Transverse colon (tissue), 4 donors: Measurements from ENCODE around the gene CCL15.

Experiments
- EP300 ChIP-seq: sonication (generic); formaldehyde crosslinking; IDR thresholded peaks from one replicate; pipeline ENCODE4 v1.6.1; 2017; ENCODE audit warnings: antibody characterized with exemption, low read depth
- POLR2A ChIP-seq: fragments of 450-650 bp; IDR thresholded peaks from one replicate; pipeline ENCODE4 v1.6.1; 2016; ENCODE audit warnings: antibody characterized with exemption, mild to moderate bottlenecking, moderate library complexity
- POLR2AphosphoS5 ChIP-seq, 3 donors: sonication (generic); formaldehyde crosslinking; IDR thresholded peaks; one replicate each; pipeline ENCODE4 v1.6.1; 2016; ENCODE audit warnings: antibody characterized with exemption in 3 of 3
- TF ChIP-seq, protein P1 (sequence below), 5 experiments: fragments of 200-600 bp in 3 of 5; fragments of 450-650 bp in 2 of 5; sonication (generic) in 3 of 5; IDR thresholded peaks; 1 replicate in 2 of 5; 2 replicates in 3 of 5; pipeline ENCODE4 v1.5.1; 2016 to 2017; ENCODE audit warnings: antibody characterized with exemption in 5 of 5, inconsistent platforms in 3 of 5, mild to moderate bottlenecking in 2 of 5, moderate library complexity in 1 of 5

DNA sequence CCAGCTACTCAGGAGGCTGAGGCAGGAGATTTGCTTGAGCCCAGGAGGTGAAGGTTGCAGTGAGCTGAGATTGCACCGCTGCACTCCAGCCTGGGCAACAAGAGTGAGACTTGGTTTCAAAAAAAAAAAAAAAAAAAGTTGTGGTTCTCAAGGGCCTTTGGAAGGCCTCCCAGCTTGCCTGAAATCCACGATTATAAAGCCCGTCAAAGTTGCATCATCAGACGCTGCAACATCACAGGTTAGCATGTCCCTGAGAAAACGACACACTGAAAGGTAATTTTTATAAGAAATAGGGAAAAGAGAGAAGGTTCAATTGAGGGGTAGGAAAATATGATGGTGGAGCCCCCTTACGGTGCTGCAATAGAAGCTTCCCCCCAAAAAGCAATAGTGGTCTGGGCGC is 53.3 kb downstream of the CCL15 start:
- no peak for TF ChIP-seq POLR2A
- TF ChIP-seq, protein P1, sequence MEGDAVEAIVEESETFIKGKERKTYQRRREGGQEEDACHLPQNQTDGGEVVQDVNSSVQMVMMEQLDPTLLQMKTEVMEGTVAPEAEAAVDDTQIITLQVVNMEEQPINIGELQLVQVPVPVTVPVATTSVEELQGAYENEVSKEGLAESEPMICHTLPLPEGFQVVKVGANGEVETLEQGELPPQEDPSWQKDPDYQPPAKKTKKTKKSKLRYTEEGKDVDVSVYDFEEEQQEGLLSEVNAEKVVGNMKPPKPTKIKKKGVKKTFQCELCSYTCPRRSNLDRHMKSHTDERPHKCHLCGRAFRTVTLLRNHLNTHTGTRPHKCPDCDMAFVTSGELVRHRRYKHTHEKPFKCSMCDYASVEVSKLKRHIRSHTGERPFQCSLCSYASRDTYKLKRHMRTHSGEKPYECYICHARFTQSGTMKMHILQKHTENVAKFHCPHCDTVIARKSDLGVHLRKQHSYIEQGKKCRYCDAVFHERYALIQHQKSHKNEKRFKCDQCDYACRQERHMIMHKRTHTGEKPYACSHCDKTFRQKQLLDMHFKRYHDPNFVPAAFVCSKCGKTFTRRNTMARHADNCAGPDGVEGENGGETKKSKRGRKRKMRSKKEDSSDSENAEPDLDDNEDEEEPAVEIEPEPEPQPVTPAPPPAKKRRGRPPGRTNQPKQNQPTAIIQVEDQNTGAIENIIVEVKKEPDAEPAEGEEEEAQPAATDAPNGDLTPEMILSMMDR (IDR thresholded peaks at IDR 0.05): no peak
- TF ChIP-seq POLR2AphosphoS5 (IDR thresholded peaks at IDR 0.05): no peak
- TF ChIP-seq EP300: no peak
